Islet precursor cell (in vitro differentiated cells): ENCODE measurements around the gene SLC17A9.
A peak's percentile ranks its signal among the peaks of the same experiment; 100 is the strongest.

Experiments
- DNase-seq: peaks from one replicate; pipeline ENCODE4 v3.0.0-alpha.2; 2018

SLC17A9 gene

GRCh38 chr20:62952373-62952967 is at the start of gene SLC17A9:
TSS of gene SLC17A9 (plus strand) at chr20:62952709. CDS start at chr20:62952831, 122 bp downstream.
- peak; percentile 86 for DNase-seq

DNA sequence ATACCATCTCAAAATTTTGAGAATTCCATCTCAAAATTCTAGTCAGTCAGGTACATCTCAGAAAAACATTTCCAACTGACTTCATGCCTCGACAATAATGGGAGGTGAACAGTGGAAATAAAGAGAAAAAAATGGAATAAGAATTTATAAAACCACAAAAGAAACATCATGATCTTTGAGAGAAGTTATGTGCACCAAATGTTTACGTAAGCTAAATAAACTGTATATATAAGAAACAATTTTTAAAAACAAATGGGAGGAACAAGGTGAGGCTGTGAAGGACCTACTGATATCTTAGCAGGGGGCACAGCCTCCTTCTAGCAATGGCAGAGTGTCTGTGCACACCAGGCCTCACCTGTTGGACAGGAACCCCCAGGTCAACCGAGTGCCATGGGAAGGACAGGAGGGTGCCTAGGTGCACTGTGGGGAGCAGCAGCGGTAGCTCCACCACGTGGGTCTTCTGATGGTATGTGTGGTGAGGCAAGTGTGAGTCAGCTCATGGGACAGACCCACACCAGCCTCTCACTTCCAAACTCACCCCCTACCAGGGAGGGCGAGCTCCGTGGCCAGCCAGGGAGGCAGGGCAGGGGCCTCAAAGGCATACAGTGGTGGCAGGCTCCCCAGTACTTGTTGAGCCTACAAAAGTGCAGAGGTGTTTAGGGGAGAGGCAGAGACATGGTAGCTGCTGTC is 49.4 kb upstream of the SLC17A9 start:
- no peak for DNase-seq

DNA sequence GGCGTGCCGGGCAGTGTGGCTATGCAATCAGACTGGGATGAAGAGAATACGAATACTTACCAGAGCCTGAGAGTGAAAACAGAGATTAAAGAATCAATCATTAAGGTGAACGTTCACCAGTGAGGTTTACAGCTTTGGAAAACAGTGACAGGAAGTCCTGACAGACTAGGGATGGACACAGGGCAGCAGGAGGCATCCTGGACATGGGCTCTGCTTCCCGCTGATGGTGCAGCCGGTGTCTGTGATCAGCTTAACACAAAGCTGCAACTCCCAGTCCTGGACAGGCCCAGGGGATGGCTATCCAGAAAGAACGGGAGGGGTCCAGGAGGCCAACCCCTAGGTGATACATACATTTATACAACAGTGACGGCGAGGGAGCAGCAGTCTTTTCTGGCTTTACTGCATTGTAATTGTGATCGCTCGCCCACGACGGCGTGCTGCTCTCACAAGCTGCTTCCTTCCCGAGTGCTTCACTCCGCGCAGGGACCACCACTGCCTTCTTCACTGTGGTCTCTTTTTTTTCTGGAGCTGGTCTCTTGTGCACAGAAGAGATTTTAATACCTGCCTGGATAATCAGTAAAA is 46.9 kb upstream of the SLC17A9 start:
- no peak for DNase-seq

GRCh38 chr20:62906209-62906608 is 46.3 kb upstream of the SLC17A9 start:
- no peak for DNase-seq

DNA sequence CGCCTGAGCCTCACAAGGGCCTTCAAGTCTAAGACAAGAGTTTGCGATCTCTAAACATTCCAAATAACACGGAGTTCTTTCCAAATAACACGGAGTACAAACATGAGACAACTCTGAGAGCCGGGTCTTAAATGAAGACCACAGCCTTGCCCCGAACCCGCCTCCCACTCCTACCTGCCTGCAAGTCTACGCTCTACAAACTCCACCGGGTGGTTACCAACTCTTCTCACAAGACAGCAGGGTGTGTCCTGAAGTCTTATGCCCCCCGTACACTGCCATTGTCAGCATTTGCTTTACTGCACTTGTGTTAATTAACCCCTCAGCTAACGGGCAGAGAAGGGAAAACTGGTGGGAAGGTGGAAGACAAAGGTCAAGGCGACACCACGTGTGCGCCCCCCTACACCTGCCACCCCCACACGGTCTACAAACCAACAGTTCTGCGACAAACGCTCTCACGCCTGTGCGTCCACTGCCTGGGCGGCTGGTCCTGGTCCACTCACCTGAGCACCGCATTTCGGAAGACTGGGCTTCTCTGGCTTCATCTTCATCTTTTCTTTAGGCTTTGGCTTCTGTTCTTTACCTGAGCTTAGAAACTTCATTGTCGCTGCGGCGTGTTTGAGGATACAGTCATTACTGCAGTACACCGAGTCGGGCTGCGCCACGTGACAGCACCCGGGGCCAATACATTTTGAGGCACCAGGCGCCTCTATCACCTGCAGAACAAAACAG is 45.7 kb upstream of the SLC17A9 start:
- DNase-seq, result no peak

DNA sequence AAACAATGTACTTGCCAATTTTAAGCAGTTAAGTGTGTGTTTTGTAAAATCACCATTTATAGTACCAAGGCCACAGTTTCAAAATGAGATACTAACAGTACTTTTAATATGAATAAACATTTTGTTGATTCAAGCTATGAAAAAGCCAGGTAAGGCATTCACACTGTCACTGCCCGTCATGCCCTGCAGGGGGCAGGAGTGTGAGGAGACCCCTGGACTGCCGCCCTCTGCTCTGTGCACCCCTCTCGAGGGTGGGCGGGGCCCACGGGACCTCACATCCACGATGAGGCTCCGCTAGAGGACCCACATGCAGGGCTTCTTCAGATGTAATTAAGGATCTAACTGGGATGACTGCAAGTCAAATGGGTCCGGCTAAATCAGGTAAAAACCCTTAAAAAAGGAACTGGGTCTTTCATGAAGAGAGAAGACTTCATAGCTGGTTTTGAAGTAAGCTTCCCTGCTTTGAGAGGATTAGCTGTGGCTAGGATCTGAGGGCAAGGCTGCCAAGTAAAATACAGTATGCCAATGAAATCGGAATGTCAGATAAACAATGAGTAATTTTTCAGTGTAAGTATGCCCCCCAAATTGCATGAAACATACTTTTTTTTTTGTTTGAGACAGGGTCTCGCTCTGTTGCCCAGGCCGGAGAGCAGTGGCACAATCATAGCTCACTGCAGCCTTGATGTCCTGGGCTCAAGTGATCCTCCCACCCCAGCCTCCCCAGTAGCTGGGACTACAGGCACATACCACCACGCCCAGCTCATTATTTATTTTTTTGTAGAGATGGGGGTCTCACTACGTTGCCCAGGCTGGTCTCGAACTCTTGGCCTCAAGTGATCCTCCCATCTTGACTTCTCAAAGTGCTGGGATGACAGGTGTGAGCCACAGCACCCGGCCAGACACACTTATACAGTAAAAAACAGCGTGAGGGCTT is 44.9 kb upstream of the SLC17A9 start:
- no peak for DNase-seq

DNA sequence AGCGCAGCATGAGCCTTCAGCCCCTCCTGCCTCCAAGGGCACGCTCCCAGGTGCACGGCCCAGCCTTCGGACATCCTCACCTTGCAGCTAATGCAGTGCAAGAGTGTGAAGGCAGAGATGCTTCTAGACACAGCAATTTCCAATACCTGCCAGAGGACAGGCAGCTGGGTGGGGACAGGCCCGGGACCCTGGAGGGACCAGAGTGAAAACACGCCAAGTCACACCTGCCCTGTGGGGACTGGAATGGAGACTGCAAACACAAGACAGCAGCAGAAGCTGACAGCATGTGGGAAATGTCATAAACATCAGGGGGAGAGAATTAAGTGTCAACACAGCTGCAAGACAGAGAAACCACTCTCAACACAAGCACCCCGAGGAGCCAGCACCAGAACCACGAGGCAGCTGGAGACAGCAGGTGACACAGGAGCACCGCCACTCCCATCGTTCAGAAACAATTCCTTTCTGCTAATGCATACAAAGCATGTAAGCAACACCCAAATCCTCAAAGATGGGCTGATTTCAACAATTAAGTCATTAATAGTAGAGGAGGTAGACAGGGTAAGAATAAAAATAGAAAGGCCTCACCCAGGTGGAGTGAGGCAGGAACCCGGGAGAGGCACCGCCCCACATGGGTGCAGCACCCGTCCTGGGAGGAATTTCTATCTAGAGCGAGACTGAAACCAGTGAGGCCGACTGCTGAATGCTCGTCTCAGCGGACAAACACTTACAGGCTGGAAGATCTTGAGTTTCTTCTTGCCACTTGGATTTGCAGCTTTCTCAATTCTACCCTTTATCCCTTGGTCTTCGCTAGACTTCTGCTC is 43.3 kb upstream of the SLC17A9 start:
- no peak for DNase-seq

GRCh38 chr20:62910217-62910766 is 42.2 kb upstream of the SLC17A9 start:
- no peak for DNase-seq

GRCh38 chr20:62910777-62911497 is 41.6 kb upstream of the SLC17A9 start:
- no peak for DNase-seq

DNA sequence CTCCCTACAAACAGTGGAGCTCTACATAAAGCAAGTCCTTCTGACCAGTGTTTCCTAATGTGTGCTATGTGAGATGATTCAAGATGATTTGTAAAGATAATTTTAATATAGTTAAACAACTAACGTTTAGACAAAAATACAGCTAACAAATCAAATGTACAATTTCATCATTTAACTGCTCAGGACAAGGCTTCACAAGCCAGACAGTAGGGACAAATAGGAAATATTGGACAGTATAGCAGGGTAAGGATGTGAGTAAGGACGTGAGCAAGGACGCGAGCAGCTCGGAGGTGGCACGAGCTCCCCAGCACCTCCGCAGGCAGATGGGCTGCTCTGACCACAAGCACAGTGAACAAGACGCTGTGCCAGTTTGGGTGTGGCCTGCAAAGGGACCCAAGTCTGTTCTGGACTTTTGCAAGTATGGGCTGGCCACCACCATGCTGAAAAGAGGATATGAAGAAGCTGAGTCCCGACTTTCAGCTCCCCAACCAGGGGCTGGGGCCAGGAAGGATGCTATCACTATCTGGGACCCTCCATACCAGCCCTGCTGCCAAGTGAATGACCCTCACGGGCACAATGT is 40.7 kb upstream of the SLC17A9 start:
- no peak for DNase-seq

- DNase-seq, result no peak
Observed at GRCh38 chr20:62913043-62913630, 39.4 kb upstream of the SLC17A9 start.

DNA sequence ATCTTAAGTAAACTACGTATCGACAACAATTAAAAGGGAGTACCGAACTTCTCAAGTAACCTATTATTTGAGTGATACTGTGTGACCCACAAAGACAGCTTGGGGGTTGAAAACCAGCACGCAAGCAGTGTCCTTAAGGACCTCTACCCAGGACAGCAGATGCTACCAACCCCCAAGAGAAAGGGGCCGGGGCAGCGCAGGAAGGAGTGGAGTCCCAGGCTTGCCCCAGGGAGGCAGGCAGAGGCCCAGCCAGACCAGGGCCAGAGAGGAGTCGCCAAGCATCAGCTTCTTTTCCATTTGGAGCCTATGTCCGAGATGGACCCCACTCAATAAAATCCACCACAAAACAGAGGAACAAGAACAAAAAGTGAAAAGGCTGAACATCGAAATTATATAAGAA is 38.1 kb upstream of the SLC17A9 start:
- DNase-seq, result no peak

- DNase-seq, result peak; percentile 78
Observed at GRCh38 chr20:62914970-62915457, 37.5 kb upstream of the SLC17A9 start.

DNA sequence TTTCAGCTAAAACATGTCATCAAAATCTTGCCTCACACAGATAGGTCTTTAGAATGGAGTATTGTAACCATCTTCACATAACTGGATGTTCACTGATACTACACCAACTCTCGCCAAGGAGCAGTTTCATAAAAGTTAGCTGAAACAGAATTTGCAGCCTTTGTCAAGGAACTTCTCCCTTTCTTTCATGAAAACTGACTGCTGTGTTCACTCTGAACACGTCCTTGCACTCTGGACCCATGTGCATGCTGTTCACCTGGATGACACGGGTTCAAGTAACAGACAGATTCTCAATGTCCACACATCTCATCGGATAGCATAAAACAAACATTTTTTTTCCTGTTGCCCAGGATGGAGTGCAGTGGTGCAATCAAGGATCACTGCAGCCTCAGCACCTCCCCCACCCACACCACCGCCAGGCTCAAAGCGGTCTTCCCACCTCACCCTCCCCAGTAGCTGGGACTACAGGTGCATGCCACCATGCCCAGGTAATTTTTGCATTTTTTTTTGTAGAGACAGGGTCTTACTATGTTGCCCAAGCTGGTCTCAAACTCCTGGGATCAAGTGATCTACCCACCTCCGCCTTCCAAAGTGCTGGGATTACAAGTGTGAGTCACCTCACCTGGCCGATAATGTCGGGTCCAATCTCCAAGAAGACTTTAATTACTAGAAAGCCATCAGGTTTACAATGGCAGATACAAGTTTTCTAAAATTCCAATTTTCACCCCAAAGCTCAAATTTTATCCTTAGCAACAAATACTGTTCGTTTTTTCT is 35.6 kb upstream of the SLC17A9 start:
- no peak for DNase-seq

GRCh38 chr20:62917720-62918119 is 34.8 kb upstream of the SLC17A9 start:
- DNase-seq, result no peak

- DNase-seq, result no peak
Observed at GRCh38 chr20:62918147-62918546, 34.4 kb upstream of the SLC17A9 start.

- DNase-seq, result no peak
Observed at GRCh38 chr20:62918831-62919230, 33.7 kb upstream of the SLC17A9 start.

DNA sequence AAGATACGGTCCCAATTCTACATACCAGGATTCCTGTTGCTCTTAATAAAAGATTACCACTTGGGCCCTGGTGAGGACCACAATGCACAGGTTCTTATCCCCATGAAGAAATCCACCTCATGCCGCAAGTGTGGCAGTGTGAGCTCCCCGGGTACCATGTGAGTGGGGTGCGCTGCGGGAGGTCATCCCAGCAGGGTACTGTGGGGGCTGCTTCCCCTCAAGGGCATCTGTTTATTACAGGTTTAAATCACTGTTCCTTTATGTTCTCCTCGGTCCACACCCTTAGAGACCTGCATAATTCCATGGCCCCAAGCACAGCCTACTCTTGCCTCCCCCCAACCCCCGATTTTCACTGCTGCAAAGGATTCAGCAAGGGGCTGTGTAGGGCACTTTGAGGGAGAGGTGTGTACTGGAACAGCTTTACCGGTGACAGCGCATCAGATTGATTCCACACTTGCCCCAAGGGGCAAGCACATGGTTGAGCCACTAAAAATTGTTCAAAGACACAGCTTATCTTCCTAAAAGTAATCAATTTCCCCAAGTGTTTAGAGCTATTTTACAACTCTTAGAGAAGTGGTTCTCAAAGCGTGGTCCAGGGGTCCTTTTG is 32.4 kb upstream of the SLC17A9 start:
- DNase-seq, result no peak
